Measurements from ENCODE around the gene GARNL3.

Gene GARNL3

GRCh38 chr9:127397646-127398274 is 133.2 kb downstream of the GARNL3 start:
- DNase-seq (ENCODE audit: extremely low read depth in 1 of 2, low read depth in 1 of 2): peak in 1 of 2 donors; percentile 7

GRCh38 chr9:127398275-127398647 is 133.7 kb downstream of the GARNL3 start:
- DNase-seq (ENCODE audit: extremely low read depth in 1 of 2, low read depth in 1 of 2): no peak

- no peak for DNase-seq (ENCODE audit: extremely low read depth in 1 of 2, low read depth in 1 of 2)
Observed at GRCh38 chr9:127398715-127399400, 134.3 kb downstream of the GARNL3 start.

GRCh38 chr9:127399736-127400269 is 135.2 kb downstream of the GARNL3 start:
- no peak for DNase-seq (ENCODE audit: extremely low read depth in 1 of 2, low read depth in 1 of 2)

- no peak for DNase-seq (ENCODE audit: extremely low read depth in 1 of 2, low read depth in 1 of 2)
Observed at GRCh38 chr9:127402401-127403090, 138.0 kb downstream of the GARNL3 start.

GRCh38 chr9:127403507-127404192 is 139.1 kb downstream of the GARNL3 start:
- DNase-seq (ENCODE audit: extremely low read depth in 1 of 2, low read depth in 1 of 2): no peak

GRCh38 chr9:127404631-127405030 is 140.1 kb downstream of the GARNL3 start:
- DNase-seq (ENCODE audit: extremely low read depth in 1 of 2, low read depth in 1 of 2): no peak

GRCh38 chr9:127405344-127406125 is 141.0 kb downstream of the GARNL3 start:
- DNase-seq (ENCODE audit: extremely low read depth in 1 of 2, low read depth in 1 of 2): no peak

GRCh38 chr9:127406799-127407491 is 142.4 kb downstream of the GARNL3 start:
- DNase-seq (ENCODE audit: extremely low read depth in 1 of 2, low read depth in 1 of 2): no peak

GRCh38 chr9:127407492-127407843 is 142.9 kb downstream of the GARNL3 start:
- DNase-seq (ENCODE audit: extremely low read depth in 1 of 2, low read depth in 1 of 2): no peak

- no peak for DNase-seq (ENCODE audit: extremely low read depth in 1 of 2, low read depth in 1 of 2)
Observed at GRCh38 chr9:127411122-127411521, 146.5 kb downstream of the GARNL3 start.

GRCh38 chr9:127415141-127415540 is 150.6 kb downstream of the GARNL3 start:
- DNase-seq (ENCODE audit: extremely low read depth in 1 of 2, low read depth in 1 of 2): no peak

- DNase-seq (ENCODE audit: extremely low read depth in 1 of 2, low read depth in 1 of 2): no peak
Observed at GRCh38 chr9:127415657-127416056, 151.1 kb downstream of the GARNL3 start.

GRCh38 chr9:127417131-127418036 is 152.8 kb downstream of the GARNL3 start:
- DNase-seq (ENCODE audit: extremely low read depth in 1 of 2, low read depth in 1 of 2): no peak

GRCh38 chr9:127418037-127418471 is 153.5 kb downstream of the GARNL3 start:
- DNase-seq (ENCODE audit: extremely low read depth in 1 of 2, low read depth in 1 of 2): no peak

- no peak for DNase-seq (ENCODE audit: extremely low read depth in 1 of 2, low read depth in 1 of 2)
Observed at GRCh38 chr9:127419348-127419747, 154.8 kb downstream of the GARNL3 start.

- DNase-seq (ENCODE audit: extremely low read depth in 1 of 2, low read depth in 1 of 2): no peak
Observed at GRCh38 chr9:127421057-127421456, 156.5 kb downstream of the GARNL3 start.

GRCh38 chr9:127422133-127422782 is 157.7 kb downstream of the GARNL3 start:
- no peak for DNase-seq (ENCODE audit: extremely low read depth in 1 of 2, low read depth in 1 of 2)

Measured in stimulated activated CD8-positive, alpha-beta memory T cell treated with anti-CD3 and anti-CD28 coated beads, Interleukin-7, amount 100 ng/mL, for 48 hours (primary cell).